Measurements from ENCODE around the gene BMI1. TPM values are rescaled to one million over a fixed set of nuclear protein-coding genes. Genes with fewer than 3 reads are reported as not detected.
A peak's percentile ranks its signal among the peaks of the same experiment; 100 is the strongest.

The BMI1 gene
- total RNA-seq, 2 donors from 2014 or later, result 56.5 to 71.7 TPM

GRCh38 chr10:22334414-22335172 is 13.7 kb downstream of the BMI1 start:
- peak; percentile 78 for DNase-seq (ENCODE audit: low spot score)

GRCh38 chr10:22335173-22335933 is 14.5 kb downstream of the BMI1 start:
- intact Hi-C loops (cut with DNase I), result no loop called here
- DNase-seq (ENCODE audit: low spot score), result peak; percentile 90

More at GRCh38 chr10:22334414-22335172, 13.7 kb downstream of the BMI1 start:
- intact Hi-C loops (cut with DNase I), result no loop called here

GRCh38 chr10:22338185-22338900 is 17.4 kb downstream of the BMI1 start:
- intact Hi-C loops (cut with DNase I), result no loop called here

GRCh38 chr10:22338931-22339330 is 18.0 kb downstream of the BMI1 start:
- intact Hi-C loops (cut with DNase I), result no loop called here
- DNase-seq (ENCODE audit: low spot score), result no peak

More at GRCh38 chr10:22338185-22338900, 17.4 kb downstream of the BMI1 start:
- no peak for DNase-seq (ENCODE audit: low spot score)

- intact Hi-C loops (cut with DNase I), result loop anchor here in 1 of 2 donors (10.0 kb wide), 1 partner anchor 95 kb away; no protein-coding TSS in a partner anchor
- DNase-seq (ENCODE audit: low spot score), result no peak
Observed at GRCh38 chr10:22339761-22340328, 18.9 kb downstream of the BMI1 start.

GRCh38 chr10:22340329-22341189 is 19.7 kb downstream of the BMI1 start:
- intact Hi-C loops (cut with DNase I), result loop anchor here (1.0 to 10.0 kb wide), 2 partner anchors 14 to 94 kb away; no protein-coding TSS in a partner anchor
- DNase-seq (ENCODE audit: low spot score), result peak; percentile 91

GRCh38 chr10:22341190-22341925 is 20.5 kb downstream of the BMI1 start:
- peak; percentile 85 for DNase-seq (ENCODE audit: low spot score)
- intact Hi-C loops (cut with DNase I), result loop anchor here (1.0 to 10.0 kb wide), 2 partner anchors 15 to 93 kb away; no protein-coding TSS in a partner anchor

- intact Hi-C loops (cut with DNase I), result loop anchor here (1.0 to 10.0 kb wide), 2 partner anchors 16 to 93 kb away; no protein-coding TSS in a partner anchor
- DNase-seq (ENCODE audit: low spot score), result no peak
Observed at GRCh38 chr10:22341926-22342196, 21.0 kb downstream of the BMI1 start.

- DNase-seq (ENCODE audit: low spot score), result no peak
- intact Hi-C loops (cut with DNase I), result loop anchor here in 1 of 2 donors (10.0 kb wide), 1 partner anchor 92 kb away; no protein-coding TSS in a partner anchor
Observed at GRCh38 chr10:22342421-22342820, 21.5 kb downstream of the BMI1 start.

- DNase-seq (ENCODE audit: low spot score), result no peak
- intact Hi-C loops (cut with DNase I), result loop anchor here in 1 of 2 donors (10.0 kb wide), 1 partner anchor 91 kb away; no protein-coding TSS in a partner anchor
Observed at GRCh38 chr10:22343731-22344130, 22.8 kb downstream of the BMI1 start.

- DNase-seq (ENCODE audit: low spot score), result no peak
- intact Hi-C loops (cut with DNase I), result loop anchor here in 1 of 2 donors (10.0 kb wide), 1 partner anchor 91 kb away; no protein-coding TSS in a partner anchor
Observed at GRCh38 chr10:22344249-22344648, 23.4 kb downstream of the BMI1 start.

- intact Hi-C loops (cut with DNase I), result loop anchor here in 1 of 2 donors (10.0 kb wide), 1 partner anchor 90 kb away; no protein-coding TSS in a partner anchor
- no peak for DNase-seq (ENCODE audit: low spot score)
Observed at GRCh38 chr10:22344781-22345300, 23.9 kb downstream of the BMI1 start.

- peak; percentile 91 for DNase-seq (ENCODE audit: low spot score)
- intact Hi-C loops (cut with DNase I), result loop anchor here in 1 of 2 donors (10.0 kb wide), 1 partner anchor 89 kb away; no protein-coding TSS in a partner anchor
Observed at GRCh38 chr10:22345301-22346095, 24.6 kb downstream of the BMI1 start, which contains the start of gene SPAG6. Gene SPAG6 (plus strand): TSS chr10:22345496. CDS start chr10:22345612, 116 bp downstream.

GRCh38 chr10:22346096-22346661 is 25.3 kb downstream of the BMI1 start:
- intact Hi-C loops (cut with DNase I), result loop anchor here in 1 of 2 donors (10.0 kb wide), 1 partner anchor 89 kb away; no protein-coding TSS in a partner anchor
- no peak for DNase-seq (ENCODE audit: low spot score)

- intact Hi-C loops (cut with DNase I), result loop anchor here in 1 of 2 donors (10.0 kb wide), 1 partner anchor 85 kb away; no protein-coding TSS in a partner anchor
- no peak for DNase-seq (ENCODE audit: low spot score)
Observed at GRCh38 chr10:22349755-22350154, 28.9 kb downstream of the BMI1 start.
